ENCODE measurements around the gene ADAMTS16. TPM values are rescaled to one million over a fixed set of nuclear protein-coding genes. Genes with fewer than 3 reads are reported as not detected.

ADAMTS16 gene
- total and polyA plus RNA-seq, 2 donors (not counting 3 experiments of a cell fraction or from before 2014, with no cell fraction given), result not detected

- Histone ChIP-seq H3K4me2 (ENCODE audit: insufficient read depth, low read length) (no peak overlapping the region), H3K79me2 (ENCODE audit: control insufficient read depth, insufficient read depth, low read length) (no peaks in the 10 kb centered on the region), H3K9me1 (replicated peaks; ENCODE audit: control insufficient read depth, extremely low read depth, insufficient read depth, low read length) (no peaks in the 10 kb centered on the region), H3K9me3 (replicated peaks; ENCODE audit: control insufficient read depth, insufficient read depth, low read length) (peaks cover 2% of the 10 kb centered on the region), H3K4me1 (ENCODE audit: control insufficient read depth, extremely low read depth, insufficient read depth, low read length) (no peaks in the 10 kb centered on the region), H3K4me3 (replicated peaks in 1 of 3; ENCODE audit: insufficient read depth in 1 of 3, low read depth in 1 of 3, low read length in 3 of 3) (no peak overlapping the region), H3K27me3 (ENCODE audit: control insufficient read depth in 2 of 2, insufficient read depth in 2 of 2, low read length in 2 of 2) (no peaks in the 10 kb centered on the region), H2AFZ (ENCODE audit: low read depth, low read length) (no peak overlapping the region), H3K36me3 (ENCODE audit: control insufficient read depth in 2 of 2, extremely low read depth in 1 of 2, insufficient read depth in 2 of 2, low read length in 2 of 2) (no peaks in the 10 kb centered on the region), H4K20me1 (replicated peaks; ENCODE audit: control insufficient read depth, extremely low read depth, insufficient read depth, low read length) (no peaks in the 10 kb centered on the region), H3K9ac (replicated peaks; ENCODE audit: extremely low read depth, insufficient read depth, low read length) (no peak overlapping the region), H3K27ac (ENCODE audit: insufficient read depth, low read depth, low read length) (no peak overlapping the region)
- no TSS peak for BruUV-seq (replicated peaks)
- ChIA-PET POLR2A (no interaction called here), CTCF (no interaction called here)
- no peak for DNase-seq (ENCODE audit: low read depth, low spot score)
- TF ChIP-seq POLR2A (IDR thresholded peaks at IDR 0.05; ENCODE audit: low read depth, low read length), result no peak
- TF ChIP-seq MYC (IDR thresholded peaks at IDR 0.05; ENCODE audit: low read depth, low read length), result no peak
- no peak for TF ChIP-seq POLR2AphosphoS5 (IDR thresholded peaks at IDR 0.05; ENCODE audit: insufficient read depth, low read depth, low read length)
- no peak for TF ChIP-seq GATA2 (IDR thresholded peaks at IDR 0.05; ENCODE audit: insufficient read depth, insufficient read length, low read depth, low read length)
- no peak for TF ChIP-seq CTCF (IDR thresholded peaks at IDR 0.05; ENCODE audit: extremely low read depth in 1 of 2, insufficient read depth in 1 of 2, low read depth in 1 of 2, low read length in 2 of 2)
- no peak for TF ChIP-seq FOS (IDR thresholded peaks at IDR 0.05; ENCODE audit: borderline replicate concordance, insufficient read depth, low read length)
- no peak for TF ChIP-seq MAX (IDR thresholded peaks at IDR 0.05; ENCODE audit: insufficient read depth, insufficient read length)
- no peak for TF ChIP-seq JUN (IDR thresholded peaks at IDR 0.05; ENCODE audit: borderline replicate concordance, insufficient read depth, insufficient read length, low read depth)
- no peak for TF ChIP-seq EZH2 (IDR thresholded peaks at IDR 0.05; ENCODE audit: borderline replicate concordance, low read depth, low read length, severe bottlenecking)
- intact Hi-C loops (cut with micrococcal nuclease) (no loop called here), dilution Hi-C loops (cut with MboI; ENCODE audit: extremely low pct_ligation_motif_present, low sequenced_read_pairs) (no loop called here)
- FAIRE-seq, result no peak
Observed at GRCh38 chr5:5195128-5195918, 55.2 kb downstream of the ADAMTS16 start.

Data from endothelial cell of umbilical vein (primary cell).